Stomach smooth muscle (tissue), 2 donors: ENCODE results near the gene FURIN.

Source experiments
- H3K27ac ChIP-seq: one replicate; pipeline ENCODE4 v1.7.0; 2013; ENCODE audit warnings: mild to moderate bottlenecking, low read length, inconsistent platforms
- H3K27me3 ChIP-seq, 2 donors: one replicate each; pipeline ENCODE4 v1.7.0; 2013; ENCODE audit warnings: low read length in 2 of 2; ENCODE audit not compliant: insufficient read depth in 2 of 2, control insufficient read depth in 1 of 2
- H3K36me3 ChIP-seq, 2 donors: one replicate each; pipeline ENCODE4 v1.7.0; 2013; ENCODE audit warnings: low read length in 2 of 2; ENCODE audit not compliant: control insufficient read depth in 2 of 2, insufficient read depth in 2 of 2
- H3K4me1 ChIP-seq: one replicate; pipeline ENCODE4 v1.7.0; 2013; ENCODE audit warnings: low read length; ENCODE audit not compliant: control insufficient read depth, insufficient read depth
- H3K4me3 ChIP-seq, 2 donors: one replicate each; pipeline ENCODE4 v1.7.0; 2013; ENCODE audit warnings: low read length in 2 of 2
- H3K9ac ChIP-seq, 2 donors: one replicate each; pipeline ENCODE4 v1.7.0; 2013; ENCODE audit warnings: low read length in 2 of 2, mild to moderate bottlenecking in 1 of 2
- H3K9me3 ChIP-seq, 2 donors: one replicate each; pipeline ENCODE4 v1.7.0; 2013; ENCODE audit warnings: low read length in 2 of 2; ENCODE audit not compliant: control insufficient read depth in 2 of 2
- donor health status: healthy.
- donor health status: Pancreatic carcinoma.

FURIN gene

DNA sequence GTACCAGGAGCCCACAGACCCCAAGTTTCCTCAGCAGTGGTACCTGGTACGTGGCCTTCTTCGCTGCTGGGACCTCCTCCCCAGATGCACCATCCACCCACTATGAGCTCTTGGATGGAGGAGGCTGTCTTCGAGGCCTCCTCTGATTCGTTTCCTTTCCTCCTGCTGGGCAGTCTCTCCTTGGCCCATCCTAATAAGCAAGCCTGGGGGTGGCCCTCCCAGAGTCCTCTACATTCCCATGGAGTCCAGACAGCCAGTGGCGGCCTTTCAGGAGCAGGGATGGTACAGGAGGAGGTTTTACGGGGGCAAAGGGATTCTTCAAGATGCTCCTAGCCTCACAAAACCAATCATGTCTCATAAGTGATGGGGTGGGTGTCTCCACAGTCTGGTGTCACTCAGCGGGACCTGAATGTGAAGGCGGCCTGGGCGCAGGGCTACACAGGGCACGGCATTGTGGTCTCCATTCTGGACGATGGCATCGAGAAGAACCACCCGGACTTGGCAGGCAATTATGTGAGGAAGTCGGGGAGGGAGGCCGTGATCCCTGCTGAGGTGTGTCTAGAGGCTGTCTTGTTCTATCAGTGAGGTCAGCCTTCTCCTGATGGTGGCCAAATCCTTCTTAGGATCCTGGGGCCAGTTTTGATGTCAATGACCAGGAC lies 8.3 kb downstream of the FURIN start:
- no peaks in the 10 kb centered on the region for H3K27me3 ChIP-seq
- H3K27ac ChIP-seq = no peak overlapping the region
- peaks cover 29% of the 10 kb centered on the region for H3K4me1 ChIP-seq
- H3K9me3 ChIP-seq = no peaks in the 10 kb centered on the region
- H3K4me3 ChIP-seq = no peak overlapping the region
- H3K36me3 ChIP-seq = peaks cover 32 to 50% of the 10 kb centered on the region in 2 donors
- H3K9ac ChIP-seq = no peak overlapping the region

DNA sequence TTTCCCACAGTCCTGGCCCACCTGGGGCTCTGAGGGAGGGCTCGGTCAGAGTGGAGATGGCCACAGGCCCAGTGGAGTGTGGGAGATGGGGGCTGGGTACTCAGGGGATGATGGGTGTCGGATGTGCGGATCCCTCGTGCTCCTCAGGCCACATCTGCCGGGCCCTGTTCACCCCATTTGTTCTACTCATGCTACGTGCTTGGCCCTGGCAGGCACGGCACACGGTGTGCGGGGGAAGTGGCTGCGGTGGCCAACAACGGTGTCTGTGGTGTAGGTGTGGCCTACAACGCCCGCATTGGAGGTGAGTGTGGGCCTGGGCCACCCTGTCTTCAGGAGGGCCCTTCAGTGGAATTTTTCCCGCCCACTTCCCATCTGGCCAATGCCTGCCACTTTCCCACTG lies 8.9 kb downstream of the FURIN start:
- no peak overlapping the region for H3K9ac ChIP-seq
- H3K27me3 ChIP-seq = no peaks in the 10 kb centered on the region
- peaks cover 26% of the 10 kb centered on the region for H3K4me1 ChIP-seq
- no peak overlapping the region for H3K4me3 ChIP-seq
- no peaks in the 10 kb centered on the region for H3K9me3 ChIP-seq
- H3K36me3 ChIP-seq = peaks cover 32 to 55% of the 10 kb centered on the region in 2 donors
- no peak overlapping the region for H3K27ac ChIP-seq

DNA sequence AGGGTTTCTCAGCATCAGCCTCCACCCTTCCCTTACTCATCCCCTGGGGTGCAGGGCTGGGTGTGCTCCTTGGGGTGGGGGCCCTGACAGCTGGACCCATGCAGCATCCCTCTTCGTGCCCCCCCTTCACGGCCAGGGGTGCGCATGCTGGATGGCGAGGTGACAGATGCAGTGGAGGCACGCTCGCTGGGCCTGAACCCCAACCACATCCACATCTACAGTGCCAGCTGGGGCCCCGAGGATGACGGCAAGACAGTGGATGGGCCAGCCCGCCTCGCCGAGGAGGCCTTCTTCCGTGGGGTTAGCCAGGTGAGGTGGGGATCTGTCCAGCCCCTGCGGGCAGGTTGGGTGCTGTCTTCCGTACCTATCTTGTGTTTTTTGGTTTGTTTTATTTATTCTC lies 9.6 kb downstream of the FURIN start:
- no peak overlapping the region for H3K9ac ChIP-seq
- no peaks in the 10 kb centered on the region for H3K9me3 ChIP-seq
- H3K27ac ChIP-seq = no peak overlapping the region
- no peak overlapping the region for H3K4me3 ChIP-seq
- peaks cover 22% of the 10 kb centered on the region for H3K4me1 ChIP-seq
- no peaks in the 10 kb centered on the region for H3K27me3 ChIP-seq
- H3K36me3 ChIP-seq = peaks cover 32 to 55% of the 10 kb centered on the region in 2 donors

DNA sequence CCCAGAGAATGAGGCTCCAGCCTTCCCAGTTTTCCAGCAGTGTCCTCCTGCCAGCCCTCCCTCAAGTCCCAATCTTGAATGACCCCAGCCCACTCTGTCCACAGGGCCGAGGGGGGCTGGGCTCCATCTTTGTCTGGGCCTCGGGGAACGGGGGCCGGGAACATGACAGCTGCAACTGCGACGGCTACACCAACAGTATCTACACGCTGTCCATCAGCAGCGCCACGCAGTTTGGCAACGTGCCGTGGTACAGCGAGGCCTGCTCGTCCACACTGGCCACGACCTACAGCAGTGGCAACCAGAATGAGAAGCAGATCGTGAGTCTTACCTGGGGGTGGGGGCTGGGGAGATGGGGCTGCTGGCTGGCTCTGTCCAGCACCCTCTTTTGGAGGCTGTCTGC lies 10.3 kb downstream of the FURIN start:
- H3K4me1 ChIP-seq = peaks cover 22% of the 10 kb centered on the region
- H3K27me3 ChIP-seq = no peaks in the 10 kb centered on the region
- H3K9me3 ChIP-seq = no peaks in the 10 kb centered on the region
- H3K36me3 ChIP-seq = peaks cover 32 to 55% of the 10 kb centered on the region in 2 donors
- H3K27ac ChIP-seq = no peak overlapping the region
- no peak overlapping the region for H3K4me3 ChIP-seq
- H3K9ac ChIP-seq = no peak overlapping the region

DNA sequence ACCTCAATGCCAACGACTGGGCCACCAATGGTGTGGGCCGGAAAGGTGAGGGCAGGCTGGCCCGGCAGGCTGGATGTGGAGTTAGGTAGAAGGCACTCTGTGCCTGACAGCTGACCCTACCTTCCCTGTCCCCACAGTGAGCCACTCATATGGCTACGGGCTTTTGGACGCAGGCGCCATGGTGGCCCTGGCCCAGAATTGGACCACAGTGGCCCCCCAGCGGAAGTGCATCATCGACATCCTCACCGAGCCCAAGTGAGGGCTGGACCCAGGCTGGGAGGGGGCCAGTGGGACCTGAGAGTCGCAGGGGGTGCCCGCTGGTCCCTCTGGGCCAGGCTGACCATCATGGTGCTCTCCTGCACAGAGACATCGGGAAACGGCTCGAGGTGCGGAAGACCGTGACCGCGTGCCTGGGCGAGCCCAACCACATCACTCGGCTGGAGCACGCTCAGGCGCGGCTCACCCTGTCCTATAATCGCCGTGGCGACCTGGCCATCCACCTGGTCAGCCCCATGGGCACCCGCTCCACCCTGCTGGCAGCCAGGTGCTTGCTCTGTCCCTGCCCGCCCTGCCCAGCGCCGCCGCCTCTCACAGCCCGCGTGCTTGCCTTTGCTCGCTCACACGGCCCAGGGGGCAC lies 11.5 kb downstream of the FURIN start:
- Histone ChIP-seq H3K9me3 (no peaks in the 10 kb centered on the region), H3K4me3 (no peak overlapping the region), H3K27ac (no peak overlapping the region), H3K27me3 (no peaks in the 10 kb centered on the region), H3K9ac (no peak overlapping the region), H3K36me3 (peaks cover 32 to 55% of the 10 kb centered on the region in 2 donors), H3K4me1 (peaks cover 25% of the 10 kb centered on the region)

DNA sequence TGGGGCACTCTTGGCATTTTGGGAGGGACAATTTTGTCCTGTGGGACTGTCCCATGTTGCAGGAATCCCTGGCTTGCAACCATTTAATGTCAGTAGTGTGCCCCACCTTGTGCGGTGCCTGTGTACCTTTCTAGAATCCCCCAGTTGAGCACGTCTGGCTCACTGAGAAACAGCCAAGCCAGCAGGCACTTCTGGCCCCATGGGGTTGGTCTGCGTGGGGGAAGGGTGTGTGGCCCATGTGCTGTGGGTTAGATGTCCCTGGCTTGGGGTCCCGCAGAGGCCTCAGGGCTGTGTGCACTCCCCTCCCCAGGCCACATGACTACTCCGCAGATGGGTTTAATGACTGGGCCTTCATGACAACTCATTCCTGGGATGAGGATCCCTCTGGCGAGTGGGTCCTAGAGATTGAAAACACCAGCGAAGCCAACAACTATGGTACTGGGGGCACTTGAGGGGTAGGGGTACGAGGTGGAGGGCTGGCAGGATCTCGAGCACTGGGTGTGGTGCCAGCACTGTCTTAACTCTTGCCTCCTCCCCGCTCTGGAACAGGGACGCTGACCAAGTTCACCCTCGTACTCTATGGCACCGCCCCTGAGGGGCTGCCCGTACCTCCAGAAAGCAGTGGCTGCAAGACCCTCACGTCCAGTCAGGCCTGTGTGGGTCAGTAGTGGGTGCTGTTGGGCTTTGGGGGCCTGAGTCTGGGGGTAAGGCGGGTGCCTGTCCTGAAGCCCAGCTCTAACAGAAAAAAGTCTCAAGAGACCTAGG lies 12.2 kb downstream of the FURIN start:
- Histone ChIP-seq H3K4me1 (peaks cover 32% of the 10 kb centered on the region), H3K36me3 (peaks cover 32 to 55% of the 10 kb centered on the region in 2 donors), H3K27ac (no peak overlapping the region), H3K4me3 (no peak overlapping the region), H3K27me3 (no peaks in the 10 kb centered on the region), H3K9ac (no peak overlapping the region), H3K9me3 (no peaks in the 10 kb centered on the region)

DNA sequence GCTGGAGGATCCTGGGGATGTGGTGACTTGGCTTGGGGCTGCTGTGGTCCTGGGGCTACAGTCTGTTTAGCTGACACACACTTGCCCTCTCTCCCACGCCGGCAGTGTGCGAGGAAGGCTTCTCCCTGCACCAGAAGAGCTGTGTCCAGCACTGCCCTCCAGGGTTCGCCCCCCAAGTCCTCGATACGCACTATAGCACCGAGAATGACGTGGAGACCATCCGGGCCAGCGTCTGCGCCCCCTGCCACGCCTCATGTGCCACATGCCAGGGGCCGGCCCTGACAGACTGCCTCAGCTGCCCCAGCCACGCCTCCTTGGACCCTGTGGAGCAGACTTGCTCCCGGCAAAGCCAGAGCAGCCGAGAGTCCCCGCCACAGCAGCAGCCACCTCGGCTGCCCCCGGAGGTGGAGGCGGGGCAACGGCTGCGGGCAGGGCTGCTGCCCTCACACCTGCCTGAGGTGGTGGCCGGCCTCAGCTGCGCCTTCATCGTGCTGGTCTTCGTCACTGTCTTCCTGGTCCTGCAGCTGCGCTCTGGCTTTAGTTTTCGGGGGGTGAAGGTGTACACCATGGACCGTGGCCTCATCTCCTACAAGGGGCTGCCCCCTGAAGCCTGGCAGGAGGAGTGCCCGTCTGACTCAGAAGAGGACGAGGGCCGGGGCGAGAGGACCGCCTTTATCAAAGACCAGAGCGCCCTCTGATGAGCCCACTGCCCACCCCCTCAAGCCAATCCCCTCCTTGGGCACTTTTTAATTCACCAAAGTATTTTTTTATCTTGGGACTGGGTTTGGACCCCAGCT lies 13.0 kb downstream of the FURIN start:
- Histone ChIP-seq H3K27me3 (no peaks in the 10 kb centered on the region), H3K27ac (no peak overlapping the region), H3K4me1 (peaks cover 39% of the 10 kb centered on the region), H3K9ac (no peak overlapping the region), H3K36me3 (peaks cover 30 to 51% of the 10 kb centered on the region in 2 donors), H3K9me3 (no peaks in the 10 kb centered on the region), H3K4me3 (no peak overlapping the region)

DNA sequence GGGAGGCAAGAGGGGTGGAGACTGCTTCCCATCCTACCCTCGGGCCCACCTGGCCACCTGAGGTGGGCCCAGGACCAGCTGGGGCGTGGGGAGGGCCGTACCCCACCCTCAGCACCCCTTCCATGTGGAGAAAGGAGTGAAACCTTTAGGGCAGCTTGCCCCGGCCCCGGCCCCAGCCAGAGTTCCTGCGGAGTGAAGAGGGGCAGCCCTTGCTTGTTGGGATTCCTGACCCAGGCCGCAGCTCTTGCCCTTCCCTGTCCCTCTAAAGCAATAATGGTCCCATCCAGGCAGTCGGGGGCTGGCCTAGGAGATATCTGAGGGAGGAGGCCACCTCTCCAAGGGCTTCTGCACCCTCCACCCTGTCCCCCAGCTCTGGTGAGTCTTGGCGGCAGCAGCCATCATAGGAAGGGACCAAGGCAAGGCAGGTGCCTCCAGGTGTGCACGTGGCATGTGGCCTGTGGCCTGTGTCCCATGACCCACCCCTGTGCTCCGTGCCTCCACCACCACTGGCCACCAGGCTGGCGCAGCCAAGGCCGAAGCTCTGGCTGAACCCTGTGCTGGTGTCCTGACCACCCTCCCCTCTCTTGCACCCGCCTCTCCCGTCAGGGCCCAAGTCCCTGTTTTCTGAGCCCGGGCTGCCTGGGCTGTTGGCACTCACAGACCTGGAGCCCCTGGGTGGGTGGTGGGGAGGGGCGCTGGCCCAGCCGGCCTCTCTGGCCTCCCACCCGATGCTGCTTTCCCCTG lies 13.8 kb downstream of the FURIN start:
- Histone ChIP-seq H3K9me3 (no peaks in the 10 kb centered on the region), H3K27ac (peak overlapping the region; percentile 90), H3K27me3 (no peaks in the 10 kb centered on the region), H3K9ac (no peak overlapping the region), H3K36me3 (peaks cover 22 to 43% of the 10 kb centered on the region in 2 donors), H3K4me3 (no peak overlapping the region), H3K4me1 (peaks cover 43% of the 10 kb centered on the region)

DNA sequence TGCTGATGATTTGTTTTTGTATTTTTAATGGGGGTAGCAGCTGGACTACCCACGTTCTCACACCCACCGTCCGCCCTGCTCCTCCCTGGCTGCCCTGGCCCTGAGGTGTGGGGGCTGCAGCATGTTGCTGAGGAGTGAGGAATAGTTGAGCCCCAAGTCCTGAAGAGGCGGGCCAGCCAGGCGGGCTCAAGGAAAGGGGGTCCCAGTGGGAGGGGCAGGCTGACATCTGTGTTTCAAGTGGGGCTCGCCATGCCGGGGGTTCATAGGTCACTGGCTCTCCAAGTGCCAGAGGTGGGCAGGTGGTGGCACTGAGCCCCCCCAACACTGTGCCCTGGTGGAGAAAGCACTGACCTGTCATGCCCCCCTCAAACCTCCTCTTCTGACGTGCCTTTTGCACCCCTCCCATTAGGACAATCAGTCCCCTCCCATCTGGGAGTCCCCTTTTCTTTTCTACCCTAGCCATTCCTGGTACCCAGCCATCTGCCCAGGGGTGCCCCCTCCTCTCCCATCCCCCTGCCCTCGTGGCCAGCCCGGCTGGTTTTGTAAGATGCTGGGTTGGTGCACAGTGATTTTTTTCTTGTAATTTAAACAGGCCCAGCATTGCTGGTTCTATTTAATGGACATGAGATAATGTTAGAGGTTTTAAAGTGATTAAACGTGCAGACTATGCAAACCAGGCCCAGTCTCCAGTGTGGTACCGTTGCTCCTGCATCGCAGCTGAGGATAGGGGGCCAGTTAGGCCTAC lies 14.6 kb downstream of the FURIN start:
- Histone ChIP-seq H3K9ac (peak overlapping the region; percentile 73 to 87), H3K9me3 (no peaks in the 10 kb centered on the region), H3K27me3 (no peaks in the 10 kb centered on the region), H3K4me3 (peak overlapping the region in 1 of 2 donors; percentile 73), H3K27ac (peak overlapping the region; percentile 90), H3K4me1 (peaks cover 42% of the 10 kb centered on the region), H3K36me3 (peaks cover 18 to 40% of the 10 kb centered on the region in 2 donors)
